Measurements from ENCODE around the gene GPR146.

GPR146 gene

DNA sequence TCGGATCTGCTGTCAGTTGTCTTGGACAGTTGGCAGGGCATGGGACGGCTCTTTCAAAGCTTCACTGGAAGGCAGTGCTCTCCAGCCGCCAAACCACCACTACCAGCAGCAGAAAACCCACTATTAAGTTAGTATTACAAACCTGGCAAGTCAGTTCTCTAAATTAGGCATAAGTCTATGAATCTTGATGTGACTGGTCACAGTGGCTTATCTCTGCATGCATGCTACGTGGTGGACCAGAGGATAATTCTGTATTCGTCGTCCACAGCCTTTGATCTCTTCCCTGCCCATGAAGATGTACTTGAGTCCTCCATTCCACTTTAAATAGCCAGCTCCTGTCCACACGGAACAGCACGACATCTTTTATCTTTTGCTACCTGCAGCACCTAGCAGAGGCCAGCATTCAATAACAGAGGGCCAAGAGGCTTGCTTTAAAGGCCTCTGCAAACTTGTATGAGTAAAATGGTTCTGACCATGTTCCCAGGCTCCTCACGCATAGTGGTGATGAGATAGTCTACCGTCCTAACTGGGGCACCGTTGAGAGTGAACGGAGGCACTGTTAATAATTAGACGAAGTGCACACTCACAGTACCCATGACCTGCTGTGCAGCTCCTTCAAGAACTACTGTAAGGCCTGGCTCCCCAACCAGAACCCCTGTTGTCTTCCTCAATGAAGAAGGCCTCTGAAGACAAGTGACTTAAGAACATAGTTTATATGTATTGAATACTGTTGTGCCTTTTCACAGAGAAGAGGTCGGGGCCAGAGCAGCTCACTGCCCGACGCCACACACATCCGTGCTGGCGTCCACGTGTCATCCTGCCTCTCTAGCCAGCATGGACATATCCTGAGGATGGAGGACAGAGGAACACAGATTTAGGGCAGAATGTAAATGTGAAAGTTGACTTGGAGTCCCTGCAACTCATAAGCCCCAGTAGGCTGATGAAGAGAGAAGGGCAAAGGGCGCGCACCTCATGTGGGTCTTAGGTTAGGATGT is 1.0 kb downstream of the GPR146 start:
- no peak for DNase-seq

DNA sequence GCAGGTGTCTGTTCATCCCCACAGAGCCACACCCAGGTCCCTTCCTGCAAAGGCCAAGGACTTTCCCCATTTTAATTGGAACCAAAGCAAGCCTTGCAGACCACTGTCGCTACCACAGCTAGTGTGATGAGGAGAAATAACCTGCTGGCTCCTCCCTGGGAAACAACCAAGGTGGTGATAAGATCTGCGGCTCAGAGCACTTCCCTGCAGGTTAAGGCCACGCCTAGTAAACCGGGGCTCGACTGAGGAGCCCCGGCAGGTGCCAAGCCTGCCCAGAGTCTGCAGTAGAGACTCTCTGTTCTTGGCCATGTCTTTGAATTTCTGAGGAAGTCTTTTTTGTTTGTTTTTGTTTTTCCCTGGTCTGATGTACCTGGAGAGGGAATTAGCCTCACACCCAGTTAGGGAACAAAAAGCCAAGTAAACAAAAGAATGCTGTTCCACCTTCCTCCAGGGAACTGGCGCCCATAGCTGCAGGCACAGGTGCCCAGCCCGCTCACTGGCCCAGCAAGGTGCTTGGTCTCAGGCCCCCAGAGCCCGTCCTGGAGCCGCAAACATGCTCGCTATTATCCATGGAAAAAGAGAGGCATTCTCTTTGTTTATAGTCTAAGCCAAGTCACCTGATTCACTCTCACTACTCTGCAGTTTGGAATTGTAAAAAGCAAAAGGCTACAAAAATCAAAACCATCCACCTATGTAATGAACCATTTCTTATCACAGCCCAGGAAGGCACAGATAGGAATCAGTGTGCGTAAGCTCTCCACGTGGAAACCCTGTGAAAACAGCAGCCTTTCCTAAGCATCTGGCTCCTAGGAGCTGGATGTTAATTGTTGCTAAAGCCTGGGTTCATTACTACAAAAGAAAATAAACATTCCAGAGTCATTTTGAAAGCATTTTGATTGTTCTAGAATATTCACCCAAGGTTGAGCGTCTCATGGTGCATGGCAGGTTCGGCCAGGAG is 2.7 kb downstream of the GPR146 start:
- DNase-seq: peak; percentile 44

DNA sequence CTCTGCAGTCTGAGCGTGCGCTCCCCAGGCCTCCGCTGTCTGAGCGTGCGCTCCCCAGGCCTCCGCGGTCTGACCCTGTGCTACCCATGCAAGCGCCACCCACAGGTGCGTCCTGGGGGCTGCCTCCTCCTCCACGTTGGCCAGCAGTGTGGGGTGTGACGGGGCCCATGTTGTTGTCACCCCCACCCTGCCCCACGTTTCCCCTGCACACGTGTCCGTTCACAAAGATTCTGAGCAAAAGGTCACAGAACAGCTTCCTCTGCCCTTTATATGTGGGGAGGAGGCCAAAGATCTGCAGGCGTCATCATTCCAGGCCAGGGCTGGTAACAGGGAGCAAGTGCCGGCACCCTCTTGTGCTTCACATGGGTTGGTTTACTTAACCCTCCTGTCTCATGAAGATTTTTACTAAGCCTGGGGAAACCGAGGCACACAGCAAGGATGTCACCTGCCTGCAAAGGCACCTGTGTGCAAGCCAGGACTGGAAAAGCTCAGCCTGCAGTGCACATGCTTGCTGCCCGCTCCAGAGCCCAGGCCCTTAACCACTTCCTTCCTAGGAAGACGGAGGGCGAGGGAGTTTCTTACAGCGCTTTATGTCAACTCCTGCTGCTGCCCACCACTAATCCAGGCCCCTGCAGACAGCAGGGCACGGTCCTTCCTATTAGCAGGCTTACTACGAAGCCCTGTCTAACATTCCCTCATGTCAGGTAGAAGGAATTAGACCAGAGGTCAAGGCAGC is 4.8 kb downstream of the GPR146 start:
- DNase-seq: no peak

DNA sequence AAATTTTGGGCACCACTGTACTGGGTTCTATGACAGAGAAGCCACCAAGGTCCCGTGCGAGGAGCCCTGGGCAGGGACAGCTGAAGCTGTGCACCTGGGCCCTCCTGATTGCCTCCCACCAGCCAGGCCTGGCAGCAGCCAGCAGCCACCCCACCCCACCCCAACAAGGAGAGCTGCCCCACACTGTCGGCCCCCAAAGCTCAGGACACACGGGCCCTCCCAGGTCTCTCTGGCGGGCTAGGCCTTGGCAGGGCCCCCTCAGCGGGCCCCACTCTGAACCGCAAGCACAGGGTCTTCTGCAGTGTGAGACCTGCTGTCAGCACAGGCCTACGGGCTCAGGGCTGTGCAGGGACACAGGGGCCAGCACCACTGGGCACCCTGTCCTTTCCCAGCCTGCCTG is 5.5 kb downstream of the GPR146 start:
- no peak for DNase-seq

DNA sequence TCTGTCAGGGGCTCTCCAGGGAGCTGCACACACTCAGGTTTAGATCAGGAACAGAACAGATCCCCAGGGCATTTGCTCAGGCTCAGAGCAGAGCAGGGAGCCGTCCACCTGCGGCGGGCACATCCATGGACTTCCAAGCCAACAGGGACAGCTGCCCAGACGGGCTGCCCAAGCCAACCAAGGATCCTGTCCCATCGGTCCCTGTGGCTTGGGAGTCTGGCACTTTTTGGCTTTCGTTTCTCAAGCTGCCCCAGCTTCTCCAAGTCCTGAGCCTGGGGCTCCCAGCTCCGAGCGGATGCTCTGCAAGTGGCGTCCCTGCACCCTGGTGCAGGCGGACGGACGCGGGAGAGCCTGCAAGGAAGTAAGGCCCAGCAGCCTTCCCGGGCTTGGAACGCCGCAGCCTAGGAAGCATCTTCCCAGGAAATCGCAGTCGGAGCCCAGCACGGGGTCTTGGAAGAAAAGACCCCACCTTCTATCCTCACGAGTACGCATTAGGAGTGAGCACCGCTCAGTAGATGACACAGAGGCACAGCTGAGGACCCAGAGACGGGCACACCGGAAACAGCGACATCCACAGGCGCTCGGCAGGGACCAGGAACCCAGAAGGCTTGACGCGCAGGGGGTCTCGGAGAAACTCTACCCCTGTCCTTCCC is 6.0 kb downstream of the GPR146 start:
- no peak for DNase-seq

DNA sequence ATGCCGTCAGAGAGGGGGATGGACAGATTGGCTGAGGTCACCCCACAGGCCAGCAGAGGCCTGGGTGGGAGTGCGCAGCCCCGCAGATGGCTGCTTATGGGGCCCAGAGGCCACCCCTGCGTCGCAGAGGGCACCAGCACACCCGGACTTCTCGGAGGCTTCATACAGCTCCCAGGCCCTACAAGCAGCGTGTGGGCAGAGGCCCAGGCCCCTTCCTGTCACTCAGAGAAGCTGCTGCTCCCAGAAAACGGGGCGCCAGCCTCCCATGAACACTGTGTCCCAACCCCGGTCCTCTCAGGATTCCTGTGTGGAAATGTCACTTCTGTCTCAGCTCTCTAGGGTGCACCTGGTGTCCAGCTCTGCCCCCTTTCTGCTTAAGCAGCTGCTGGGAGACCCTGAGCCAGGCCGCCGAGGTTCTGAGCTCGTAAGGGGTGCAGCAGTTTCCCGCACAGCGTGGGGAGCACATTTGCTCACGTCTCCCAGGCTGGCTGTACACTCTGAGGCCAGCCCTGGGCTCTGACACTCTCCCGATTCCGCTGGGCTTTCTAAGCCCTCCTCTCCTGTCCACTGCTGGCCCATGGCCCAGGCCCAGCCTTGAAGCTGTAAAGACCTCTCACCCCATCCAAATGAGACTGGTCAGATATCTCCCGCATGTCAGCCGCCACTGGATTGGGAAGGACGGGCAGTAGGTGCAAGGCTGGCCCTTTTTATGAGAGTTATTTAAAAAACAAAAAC is 6.8 kb downstream of the GPR146 start:
- no peak for DNase-seq

DNA sequence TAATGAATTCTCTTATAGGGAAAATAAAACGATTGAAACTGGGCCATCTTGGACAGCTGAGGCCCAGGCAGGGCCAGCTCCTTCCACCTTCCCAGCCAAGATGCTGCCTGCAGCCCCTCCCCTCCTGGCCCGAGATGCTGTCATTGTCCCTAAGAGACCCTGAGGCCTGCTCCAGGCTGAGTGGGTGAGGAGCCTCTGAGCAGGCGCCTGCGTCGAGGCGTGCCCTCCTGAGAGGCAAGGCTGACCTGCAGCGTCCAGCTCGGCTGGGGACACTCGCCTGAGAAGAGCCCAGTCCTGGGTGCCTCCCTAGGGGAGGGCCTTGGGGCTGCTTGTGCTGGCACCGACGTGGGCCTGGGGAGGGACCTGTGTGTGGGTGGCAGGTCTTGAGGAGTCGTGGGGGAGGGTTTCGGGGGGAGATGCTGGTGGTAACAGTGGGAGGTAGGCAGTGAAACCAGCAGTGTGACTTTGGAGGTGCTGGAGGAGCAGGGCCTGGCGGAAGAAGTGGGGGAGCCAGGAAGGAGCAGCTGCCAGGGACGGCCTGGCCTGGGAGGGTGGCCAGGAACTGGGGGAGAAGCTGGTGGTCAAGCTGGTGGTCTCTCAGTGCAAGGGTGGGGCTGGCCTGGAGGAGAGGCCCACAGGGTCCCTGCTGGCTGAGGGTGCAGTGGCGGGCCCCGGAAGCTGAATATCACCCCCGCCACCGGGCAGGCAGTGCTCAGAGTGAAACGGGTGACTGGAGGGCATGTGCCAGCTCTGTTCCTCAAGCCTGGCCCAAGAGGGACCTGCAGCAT is 7.9 kb downstream of the GPR146 start:
- DNase-seq: no peak

DNA sequence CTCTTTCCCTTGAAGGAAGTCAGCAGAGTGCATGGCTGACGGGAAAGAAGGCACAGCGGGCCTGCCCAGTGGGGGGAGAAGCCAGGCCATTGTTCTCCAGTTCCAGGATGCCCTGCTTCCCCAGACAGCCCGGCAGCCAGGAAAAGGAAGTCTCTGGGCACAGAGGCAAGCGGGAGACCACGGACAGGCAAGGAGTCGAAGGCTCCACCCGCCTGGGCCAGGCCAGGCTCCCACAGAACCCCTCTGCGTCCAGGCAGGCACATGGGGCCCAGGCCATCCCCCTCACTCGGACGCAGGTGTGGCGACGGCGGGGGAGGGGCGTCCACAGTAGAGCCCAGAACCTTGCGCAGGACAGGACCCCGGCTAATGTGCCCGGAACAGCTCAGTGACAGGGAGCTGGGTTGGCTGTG is 8.7 kb downstream of the GPR146 start:
- DNase-seq: no peak

DNA sequence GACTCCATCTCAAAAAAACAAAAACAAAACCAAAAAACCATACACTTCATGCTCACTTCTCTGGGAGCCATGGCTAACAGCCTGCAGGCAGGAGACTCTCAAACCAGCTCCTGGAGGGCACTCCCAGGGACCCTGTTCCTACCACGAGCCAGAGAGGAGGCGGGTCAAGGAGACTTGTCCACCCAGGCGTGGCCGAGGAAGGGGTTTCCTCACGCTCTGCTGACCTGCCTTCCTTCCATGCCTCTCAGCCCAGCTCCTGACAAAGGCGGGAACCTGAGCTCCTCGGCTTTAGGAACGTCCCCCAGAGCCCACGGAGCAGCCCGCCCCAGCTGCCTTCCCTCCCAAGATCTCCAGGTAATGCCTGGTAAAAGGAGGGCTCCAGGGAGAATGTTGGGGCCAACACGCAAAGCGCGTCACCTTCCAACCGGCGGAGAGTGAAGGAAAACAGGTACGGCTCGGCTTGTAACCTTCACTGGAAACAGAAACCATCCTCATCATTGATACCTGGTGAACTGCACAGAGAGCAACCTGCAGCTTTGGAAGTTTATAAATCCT is 9.5 kb downstream of the GPR146 start:
- DNase-seq: no peak

DNA sequence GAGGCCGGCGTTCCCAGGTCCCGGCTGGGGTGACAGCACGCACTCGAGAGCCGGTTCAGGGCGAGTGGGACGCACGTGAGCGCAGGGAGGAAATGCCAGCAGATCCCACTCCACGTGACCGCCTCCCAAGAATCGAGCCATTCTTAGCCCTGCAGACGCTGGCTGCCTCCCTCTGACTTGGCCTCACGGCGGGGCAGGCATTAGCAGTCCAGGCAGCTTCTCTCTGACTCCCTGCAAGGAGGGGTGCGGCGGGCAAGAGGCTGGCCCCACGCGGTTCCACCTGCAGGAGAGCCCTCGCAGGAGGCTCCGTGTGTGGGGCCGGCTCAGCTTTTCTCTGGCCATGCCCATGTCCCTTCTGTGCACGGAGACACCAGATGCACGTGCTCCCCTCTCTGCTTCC is 10.1 kb downstream of the GPR146 start:
- no peak for DNase-seq

DNA sequence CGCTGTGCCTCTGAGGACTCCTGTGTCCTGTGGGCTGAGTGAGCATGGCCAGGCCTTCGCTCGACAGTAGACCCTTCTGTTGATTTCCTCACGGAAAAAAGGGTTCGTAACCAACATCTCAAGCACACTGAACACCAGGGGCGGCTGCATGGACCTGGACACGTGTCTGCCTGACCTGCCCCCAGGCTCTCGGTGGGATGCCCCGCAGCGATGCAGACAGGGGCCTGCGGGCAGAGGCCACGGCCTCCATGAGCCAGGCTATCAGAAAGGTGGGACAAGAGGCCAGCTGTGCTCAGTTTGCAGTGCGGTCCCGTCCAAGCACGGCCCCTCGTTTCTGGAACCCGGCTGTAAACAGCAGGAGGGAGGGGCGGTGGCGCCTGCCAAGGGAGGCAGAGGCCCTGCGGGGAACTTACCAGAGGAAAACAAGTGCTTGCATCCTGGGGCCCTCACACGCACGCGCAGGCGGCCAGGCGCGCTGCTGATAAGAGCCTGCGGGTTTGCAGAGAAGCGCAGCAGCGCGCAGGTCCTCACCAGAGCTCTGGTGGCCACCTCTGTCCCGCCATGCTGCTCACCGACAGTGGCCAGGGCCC is 10.6 kb downstream of the GPR146 start:
- peak; percentile 40 for DNase-seq

DNA sequence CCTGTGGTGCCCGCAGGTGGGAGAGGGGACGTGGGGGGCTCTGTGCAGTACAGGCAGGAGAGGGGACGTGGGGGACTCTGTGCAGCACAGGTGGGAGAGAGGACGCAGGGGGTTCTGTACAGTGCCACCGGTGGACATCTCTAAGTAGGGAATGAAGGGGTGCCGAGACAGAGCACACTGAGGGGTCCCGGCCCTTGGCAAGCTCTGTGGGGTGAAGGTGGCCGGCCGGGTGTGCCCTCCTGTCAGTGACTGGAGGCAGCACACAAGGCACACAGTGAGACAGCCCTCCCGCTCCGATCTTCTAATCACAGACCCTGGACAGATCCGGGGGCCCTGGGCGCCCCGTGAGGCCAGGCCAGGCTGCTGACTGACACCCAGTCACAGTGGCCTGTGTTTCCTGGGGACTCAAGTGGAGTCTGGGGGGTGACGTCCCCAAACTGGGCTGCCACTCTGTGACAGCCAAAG is 11.2 kb downstream of the GPR146 start:
- DNase-seq: no peak

DNA sequence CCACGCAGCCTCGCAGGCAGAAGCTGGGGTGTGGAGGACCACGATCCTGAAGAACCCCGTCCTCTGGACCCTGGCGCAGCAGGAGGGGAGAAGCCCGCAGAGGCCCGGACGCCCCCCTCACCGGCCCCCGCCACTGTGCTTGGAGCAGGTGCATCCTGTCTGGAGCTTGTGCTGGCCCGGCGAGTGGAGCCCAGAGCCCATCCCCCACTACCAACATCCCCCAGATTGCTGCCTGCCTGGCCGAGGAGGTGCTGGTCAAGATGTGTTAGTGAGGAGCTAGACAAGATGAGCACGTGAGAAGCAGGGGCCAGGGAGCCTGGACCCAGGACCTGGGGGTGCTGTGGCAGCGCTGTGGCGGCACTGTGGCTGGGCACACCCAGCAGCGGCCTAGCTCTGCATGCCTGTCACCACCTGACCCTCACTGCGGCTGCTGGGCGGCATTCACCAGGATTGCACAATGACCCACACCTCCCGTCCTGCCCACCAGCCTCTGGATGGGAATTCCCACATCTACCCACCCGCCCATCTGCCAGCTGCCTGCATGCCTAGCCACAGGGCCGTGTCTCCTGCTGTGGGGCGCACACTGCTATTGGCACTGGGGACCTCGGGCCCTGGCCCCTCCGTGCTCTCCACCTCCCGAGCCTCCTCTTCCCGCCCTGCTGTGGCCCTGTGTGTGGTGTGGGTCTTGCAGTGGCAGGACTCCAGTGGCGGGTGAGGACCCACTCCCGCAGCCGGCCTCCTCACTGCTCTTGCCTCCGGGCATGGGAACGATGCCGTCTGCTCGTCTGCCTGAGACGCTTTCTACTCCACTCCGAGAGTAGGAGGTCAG is 11.8 kb downstream of the GPR146 start:
- DNase-seq: no peak

DNA sequence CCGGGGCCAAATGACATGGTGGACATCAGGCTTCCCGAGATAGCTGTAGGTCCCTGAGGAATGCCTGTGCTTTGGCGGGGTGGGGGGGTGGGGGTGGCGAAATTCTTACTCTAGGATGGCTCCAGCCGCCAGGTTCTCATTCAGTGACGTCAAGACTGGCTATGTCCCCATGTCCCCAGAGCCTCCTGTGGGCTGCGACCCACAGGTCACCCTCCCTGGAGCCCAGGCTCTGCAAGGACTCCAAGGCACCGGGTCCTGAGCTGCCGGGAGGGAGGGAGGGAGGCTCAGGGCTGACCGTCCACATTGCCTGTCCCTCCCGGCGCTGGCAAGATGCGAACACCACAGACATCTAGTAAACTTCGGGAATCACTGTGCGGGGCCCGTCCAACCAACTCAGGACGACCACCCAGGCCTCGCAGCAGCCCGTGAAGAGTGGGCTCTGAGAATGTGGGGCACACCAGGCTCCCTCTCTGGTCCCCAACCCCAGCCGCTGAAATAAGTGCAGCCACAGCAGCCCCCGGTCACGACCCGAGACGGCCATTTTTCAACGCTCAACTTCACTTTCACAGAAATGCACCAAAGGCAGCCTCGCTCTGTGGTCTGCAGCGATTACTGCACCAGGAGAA is 12.6 kb downstream of the GPR146 start:
- no peak for DNase-seq

DNA sequence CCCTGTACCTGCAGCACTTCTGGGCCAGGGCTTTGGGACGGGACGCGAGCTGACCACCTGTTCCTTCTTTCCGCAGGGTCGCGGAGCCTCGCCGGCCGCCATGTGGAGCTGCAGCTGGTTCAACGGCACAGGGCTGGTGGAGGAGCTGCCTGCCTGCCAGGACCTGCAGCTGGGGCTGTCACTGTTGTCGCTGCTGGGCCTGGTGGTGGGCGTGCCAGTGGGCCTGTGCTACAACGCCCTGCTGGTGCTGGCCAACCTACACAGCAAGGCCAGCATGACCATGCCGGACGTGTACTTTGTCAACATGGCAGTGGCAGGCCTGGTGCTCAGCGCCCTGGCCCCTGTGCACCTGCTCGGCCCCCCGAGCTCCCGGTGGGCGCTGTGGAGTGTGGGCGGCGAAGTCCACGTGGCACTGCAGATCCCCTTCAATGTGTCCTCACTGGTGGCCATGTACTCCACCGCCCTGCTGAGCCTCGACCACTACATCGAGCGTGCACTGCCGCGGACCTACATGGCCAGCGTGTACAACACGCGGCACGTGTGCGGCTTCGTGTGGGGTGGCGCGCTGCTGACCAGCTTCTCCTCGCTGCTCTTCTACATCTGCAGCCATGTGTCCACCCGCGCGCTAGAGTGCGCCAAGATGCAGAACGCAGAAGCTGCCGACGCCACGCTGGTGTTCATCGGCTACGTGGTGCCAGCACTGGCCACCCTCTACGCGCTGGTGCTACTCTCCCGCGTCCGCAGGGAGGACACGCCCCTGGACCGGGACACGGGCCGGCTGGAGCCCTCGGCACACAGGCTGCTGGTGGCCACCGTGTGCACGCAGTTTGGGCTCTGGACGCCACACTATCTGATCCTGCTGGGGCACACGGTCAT is 13.3 kb downstream of the GPR146 start:
- no peak for DNase-seq

DNA sequence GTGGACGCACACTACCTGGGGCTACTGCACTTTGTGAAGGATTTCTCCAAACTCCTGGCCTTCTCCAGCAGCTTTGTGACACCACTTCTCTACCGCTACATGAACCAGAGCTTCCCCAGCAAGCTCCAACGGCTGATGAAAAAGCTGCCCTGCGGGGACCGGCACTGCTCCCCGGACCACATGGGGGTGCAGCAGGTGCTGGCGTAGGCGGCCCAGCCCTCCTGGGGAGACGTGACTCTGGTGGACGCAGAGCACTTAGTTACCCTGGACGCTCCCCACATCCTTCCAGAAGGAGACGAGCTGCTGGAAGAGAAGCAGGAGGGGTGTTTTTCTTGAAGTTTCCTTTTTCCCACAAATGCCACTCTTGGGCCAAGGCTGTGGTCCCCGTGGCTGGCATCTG is 14.0 kb downstream of the GPR146 start:
- no peak for DNase-seq

DNA sequence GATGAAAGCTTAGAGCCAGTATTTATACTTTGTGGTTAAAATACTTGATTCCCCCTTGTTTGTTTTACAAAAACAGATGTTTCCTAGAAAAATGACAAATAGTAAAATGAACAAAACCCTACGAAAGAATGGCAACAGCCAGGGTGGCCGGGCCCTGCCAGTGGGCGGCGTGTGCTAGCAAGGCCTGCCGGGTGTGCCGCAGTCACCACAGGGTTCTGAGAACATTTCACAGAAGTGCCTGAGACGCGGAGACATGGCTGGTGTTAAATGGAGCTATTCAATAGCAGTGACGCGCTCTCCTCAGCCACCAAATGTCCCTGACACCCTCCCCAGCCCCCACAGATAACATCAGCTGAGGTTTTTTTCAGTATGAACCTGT is 14.5 kb downstream of the GPR146 start:
- DNase-seq: no peak
